ENCODE measurements around the gene ADGRD1.
A peak's percentile ranks its signal among the peaks of the same experiment; 100 is the strongest.
"Not testable (repeated sequence)": the region's sequence is repeated elsewhere in the genome, so short reads cannot be mapped to it uniquely, and the experiment has no call there.

ADGRD1 gene

GRCh38 chr12:130953771-130954543, at the start of gene ADGRD1:
Gene ADGRD1, plus strand, starts transcription at chr12:130953907. Its CDS starts 559 bp downstream, at chr12:130954466.
- no peak for DNase-seq

GRCh38 chr12:130904064-130904463, 49.6 kb upstream of the ADGRD1 start:
- no peak for DNase-seq

- not testable (repeated sequence) for DNase-seq
Observed at GRCh38 chr12:130904936-130905455, 48.7 kb upstream of the ADGRD1 start.

GRCh38 chr12:130909111-130909510, 44.6 kb upstream of the ADGRD1 start:
- DNase-seq: no peak

- DNase-seq: no peak
Observed at GRCh38 chr12:130911193-130911592, 42.5 kb upstream of the ADGRD1 start.

- DNase-seq: no peak
Observed at GRCh38 chr12:130911933-130912332, 41.8 kb upstream of the ADGRD1 start.

- peak; percentile 83 for DNase-seq
Observed at GRCh38 chr12:130916241-130916911, 37.3 kb upstream of the ADGRD1 start.

- DNase-seq: no peak
Observed at GRCh38 chr12:130917607-130918006, 36.1 kb upstream of the ADGRD1 start.

- no peak for DNase-seq
Observed at GRCh38 chr12:130919086-130919485, 34.6 kb upstream of the ADGRD1 start.

- no peak for DNase-seq
Observed at GRCh38 chr12:130920119-130920703, 33.5 kb upstream of the ADGRD1 start.

- no peak for DNase-seq
Observed at GRCh38 chr12:130920723-130921381, 32.9 kb upstream of the ADGRD1 start.

- DNase-seq: no peak
Observed at GRCh38 chr12:130922511-130922953, 31.2 kb upstream of the ADGRD1 start.

GRCh38 chr12:130924966-130925665, 28.6 kb upstream of the ADGRD1 start:
- DNase-seq: no peak

- DNase-seq: no peak
Observed at GRCh38 chr12:130925666-130926015, 28.1 kb upstream of the ADGRD1 start.

GRCh38 chr12:130929363-130929762, 24.3 kb upstream of the ADGRD1 start:
- DNase-seq: no peak

GRCh38 chr12:130932061-130932930, 21.4 kb upstream of the ADGRD1 start:
- no peak for DNase-seq

- no peak for DNase-seq
Observed at GRCh38 chr12:130933269-130933995, 20.3 kb upstream of the ADGRD1 start.

GRCh38 chr12:130934753-130935152, 19.0 kb upstream of the ADGRD1 start:
- no peak for DNase-seq

- no peak for DNase-seq
Observed at GRCh38 chr12:130936561-130936960, 17.1 kb upstream of the ADGRD1 start.

- no peak for DNase-seq
Observed at GRCh38 chr12:130937063-130937462, 16.6 kb upstream of the ADGRD1 start.

GRCh38 chr12:130937546-130937945, 16.2 kb upstream of the ADGRD1 start:
- not testable (repeated sequence) for DNase-seq
